HepG2 (cell line): ENCODE results near the gene VIPR1. TPM values are rescaled to one million over a fixed set of nuclear protein-coding genes. Genes with fewer than 3 reads are reported as not detected.

ENCODE experiments used
- ATAC-seq: fragments of 200-7000 bp; cut with Tn5 transposase; 3 replicates; pipeline ENCODE4 v1.9.1; 2020; ENCODE audit warnings: mild to moderate bottlenecking, moderate library complexity
- BruUV-seq: library from RNA; stranded (reverse); fragments of 400-500 nt; replicated peaks from 2 replicates; lab custom pipeline; 2021; lab: Mats Ljungman, UMichigan
- CTCF ChIA-PET: fragments of 300-600 bp; formaldehyde crosslinking; extraction: SDS; loops from one replicate; lab custom pipeline; 2021; ENCODE audit warnings: low total read pairs, inconsistent platforms, low intra/inter-chr PET ratio; lab: Yijun Ruan, JAX
- POLR2A ChIA-PET: fragments of 350-600 bp; sonication (Branson Sonifier 250); formaldehyde crosslinking; loops from one replicate; lab custom pipeline; 2020; ENCODE audit warnings: antibody characterized with exemption, inconsistent platforms; lab: Yijun Ruan, JAX
- DNase-seq: peaks from one replicate; pipeline ENCODE4 v3.0.0-alpha.2; 2015; ENCODE audit warnings: low spot score
- FAIRE-seq: peaks from 3 replicates; lab custom pipeline; 2011; peaks lifted over from hg19 to GRCh38; lab: Jason Lieb, UNC
- H2AFZ ChIP-seq: one replicate; pipeline ENCODE4 v1.6.1; 2011; ENCODE audit warnings: low read length, inconsistent platforms
- H3K27ac ChIP-seq: fragments of 300-600 bp; 3 replicates; pipeline ENCODE4 v1.8.0; 2011; ENCODE audit warnings: mixed run types, mild to moderate bottlenecking, mixed read lengths, low read length, inconsistent platforms; ENCODE audit not compliant: insufficient read depth; ENCODE audit errors: extremely low read length
- H3K27me3 ChIP-seq, 2 experiments: fragments of 200-600 bp in 1 of 2; 2 replicates in 1 of 2; 3 replicates in 1 of 2; pipeline versions ENCODE4 v1.6.0 to v1.8.0; 2011; ENCODE audit warnings: low read length in 2 of 2, mild to moderate bottlenecking in 2 of 2, moderate library complexity in 2 of 2, inconsistent platforms in 1 of 2; ENCODE audit not compliant: insufficient read depth in 2 of 2, control insufficient read depth in 1 of 2
- H3K36me3 ChIP-seq, 2 experiments: fragments of 200-600 bp in 1 of 2; replicated peaks in 1 of 2; 2 replicates in 1 of 2; 3 replicates in 1 of 2; pipeline versions ENCODE4 v1.5.1 to v1.8.0; 2011; ENCODE audit warnings: low read length in 2 of 2, inconsistent platforms in 1 of 2; ENCODE audit not compliant: insufficient read depth in 2 of 2, control insufficient read depth in 1 of 2
- H3K4me1 ChIP-seq: 2 replicates; pipeline ENCODE4 v1.5.1; 2012; ENCODE audit warnings: low read length, inconsistent platforms; ENCODE audit not compliant: insufficient read depth
- H3K4me2 ChIP-seq: 2 replicates; pipeline ENCODE4 v1.6.0; 2011; ENCODE audit warnings: low read depth, low read length, inconsistent platforms
- H3K4me3 ChIP-seq, 3 experiments: fragments of 200-600 bp in 1 of 3; sonication (generic), shearing (Covaris generic) in 1 of 3; replicated peaks in 1 of 3; 2 replicates each; pipeline ENCODE4 v1.5.1; 2011 to 2016; ENCODE audit warnings: low read length in 3 of 3, inconsistent platforms in 2 of 3, low read depth in 2 of 3, mild to moderate bottlenecking in 2 of 3, control low read depth in 1 of 3, mixed read lengths in 1 of 3; ENCODE audit not compliant: insufficient read depth in 1 of 3
- H3K79me2 ChIP-seq: one replicate; pipeline ENCODE4 v1.6.1; 2011; ENCODE audit warnings: low read length, inconsistent platforms; ENCODE audit not compliant: insufficient read depth
- H3K9ac ChIP-seq: 2 replicates; pipeline ENCODE4 v1.6.0; 2011; ENCODE audit warnings: mild to moderate bottlenecking, low read depth, low read length, inconsistent platforms; ENCODE audit not compliant: insufficient read depth
- H3K9me3 ChIP-seq: 2 replicates; pipeline ENCODE4 v1.5.1; 2012; ENCODE audit warnings: mild to moderate bottlenecking, low read length
- H4K20me1 ChIP-seq: 2 replicates; pipeline ENCODE4 v1.6.0; 2011; ENCODE audit warnings: inconsistent platforms, mild to moderate bottlenecking, low read length, moderate library complexity; ENCODE audit not compliant: insufficient read depth
- AKNA ChIP-seq: sonication (generic); formaldehyde crosslinking; IDR thresholded peaks from 2 replicates; pipeline ENCODE4 v1.4.0; 2020; ENCODE audit warnings: missing genetic modification reagents, borderline replicate concordance
- CC2D1A ChIP-seq: sonication (generic); formaldehyde crosslinking; IDR thresholded peaks from 2 replicates; pipeline ENCODE4 v1.8.1; 2023; ENCODE audit warnings: mild to moderate bottlenecking, missing genetic modification reagents
- POGK ChIP-seq: sonication (generic); formaldehyde crosslinking; conservative IDR thresholded peaks from 2 replicates; pipeline ENCODE4 v1.8.0; 2022; ENCODE audit warnings: mild to moderate bottlenecking, moderate library complexity, missing genetic modification reagents
- SMAD1 ChIP-seq: sonication (generic); formaldehyde crosslinking; IDR thresholded peaks from 2 replicates; pipeline ENCODE4 v1.4.0; 2020; ENCODE audit warnings: missing genetic modification reagents, low read depth, mild to moderate bottlenecking, borderline replicate concordance
- ZFP36 ChIP-seq: fragments of 150-350 bp; IDR thresholded peaks from 2 replicates; pipeline ENCODE4 v1.6.1; 2018; ENCODE audit warnings: borderline replicate concordance, low read length, low read depth; ENCODE audit not compliant: partially characterized antibody
- ZNF569 ChIP-seq: sonication (generic); formaldehyde crosslinking; IDR thresholded peaks from 2 replicates; pipeline ENCODE4 v1.5.0; 2020; ENCODE audit warnings: mild to moderate bottlenecking, missing genetic modification reagents, moderate library complexity, borderline replicate concordance
- ZNF609 ChIP-seq: sonication (generic); formaldehyde crosslinking; IDR thresholded peaks from 2 replicates; pipeline ENCODE4 v1.4.0; 2020; ENCODE audit warnings: mild to moderate bottlenecking, missing genetic modification reagents, borderline replicate concordance
- WGBS: methylation state at CpG from one replicate; pipeline ENCODE4 v1.1.6; 2017; ENCODE audit warnings: low lambda C conversion rate; 5-methylcytosine and 5-hydroxymethylcytosine counted together
- in situ Hi-C: cut with HindIII; loops from 2 replicates; pipeline ENCODE4 v1.10.0; 2017; ENCODE audit warnings: low pct_unique_long_range_greater_than_20kb; ENCODE audit not compliant: extremely low pct_ligation_motif_present
- intact Hi-C: fragments of 100-400 bp; cut with micrococcal nuclease; formaldehyde crosslinking; loops from one replicate; pipeline ENCODE4 v1.10.0; 2022; ENCODE audit not compliant: unreplicated experiment
- polyA plus RNA-seq, 8 experiments: library from polyadenylated mRNA; depleted of rRNA in 3 of 8; stranded (reverse) in 7 of 8; unstranded in 1 of 8; fragments of >200 nt; fragmentation: Illumina TruSeq in 4 of 8; extraction: Trizol in 4 of 8; gene quantifications; 2 replicates each; pipeline versions ENCODE4 v1.2.1 to v1.2.3, GENCODE V29; 2011 to 2016; ENCODE audit warnings: low read depth in 4 of 8, missing spikeins in 1 of 8, mixed read lengths in 1 of 8; ENCODE audit not compliant: insufficient read depth in 1 of 8
- total RNA-seq, 5 experiments: library from RNA; depleted of rRNA; stranded (reverse); fragments of >200 nt; fragmentation: Illumina TruSeq; extraction: Trizol; gene quantifications; 2 replicates each; pipeline ENCODE4 v1.2.3, GENCODE V29; 2016; ENCODE audit warnings: low read depth in 1 of 5

Gene VIPR1
- total and polyA plus RNA-seq, 2 of the 13 experiments (the other 11 are each of a cell fraction or from before 2014, with no cell fraction given) = 0.04 to 0.11 TPM

GRCh38 chr3:42503957-42504333 is 1.5 kb downstream of the VIPR1 start:
- no peak for ATAC-seq
- 87% methylated on average over 3 of the region's 4 CpGs for WGBS
- Histone ChIP-seq H3K36me3 (no peaks in the 10 kb centered on the region), H3K9me3 (no peaks in the 10 kb centered on the region), H2AFZ (no peak overlapping the region), H4K20me1 (no peaks in the 10 kb centered on the region), H3K4me1 (peaks cover 11% of the 10 kb centered on the region; the same call in 1 of the 2 replicates), H3K27ac (no peak overlapping the region), H3K79me2 (no peaks in the 10 kb centered on the region), H3K4me2 (no peak overlapping the region), H3K27me3 (peaks cover 9 to 52% of the 10 kb centered on the region in 2 experiments; a peak in 4 of 5 replicates), H3K9ac (no peak overlapping the region), H3K4me3 (no peak overlapping the region)
- no TSS peak for BruUV-seq
- intact Hi-C loops = loop anchor here (5.0 kb wide), 1 partner anchor 38 kb away; no protein-coding TSS in a partner anchor
- CTCF ChIA-PET = no interaction called here
- DNase-seq = no peak
- no peak for FAIRE-seq
- in situ Hi-C loops = no loop called here
- POLR2A ChIA-PET = no interaction called here
- TF ChIP-seq ZNF609 (CRISPR knock-in tag) (no peak), SMAD1 (CRISPR knock-in tag) (no peak), CC2D1A (CRISPR knock-in tag) (no peak), AKNA (no peak), ZNF569 (CRISPR knock-in tag) (no peak), ZFP36 (no peak), POGK (CRISPR knock-in tag) (no peak)
